GM21360 (cell line): ENCODE data around the gene SLC16A2.
"Not testable (repeated sequence)": the region's sequence is repeated elsewhere in the genome, so short reads cannot be mapped to it uniquely, and the experiment has no call there.

Source experiments
- ATAC-seq: cut with Tn5 transposase; IDR thresholded peaks from one replicate; pipeline ENCODE4 v1.9.1; 2021; ENCODE audit warnings: mild to moderate bottlenecking, moderate library complexity; ENCODE audit not compliant: unreplicated experiment

SLC16A2 gene

DNA sequence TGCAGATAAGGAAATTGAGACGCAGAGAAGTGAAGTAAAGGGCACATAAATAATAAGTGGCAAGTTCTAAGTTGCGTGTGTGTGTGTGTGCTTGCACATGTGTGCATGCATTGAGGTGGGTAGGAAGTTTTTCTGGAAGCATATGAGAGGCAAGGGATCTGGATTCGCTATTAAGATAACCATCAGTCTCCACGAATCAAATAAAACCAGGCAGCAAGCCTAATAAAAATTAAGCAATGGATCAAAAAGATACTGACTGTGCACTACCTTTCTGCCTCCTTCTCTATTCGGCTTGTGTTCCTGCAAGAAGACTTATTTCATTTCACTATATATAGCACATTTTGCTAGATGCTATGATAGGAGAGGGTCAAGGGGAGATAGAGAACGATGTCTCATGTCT, 23.8 kb downstream of the SLC16A2 start:
- no peak for ATAC-seq

DNA sequence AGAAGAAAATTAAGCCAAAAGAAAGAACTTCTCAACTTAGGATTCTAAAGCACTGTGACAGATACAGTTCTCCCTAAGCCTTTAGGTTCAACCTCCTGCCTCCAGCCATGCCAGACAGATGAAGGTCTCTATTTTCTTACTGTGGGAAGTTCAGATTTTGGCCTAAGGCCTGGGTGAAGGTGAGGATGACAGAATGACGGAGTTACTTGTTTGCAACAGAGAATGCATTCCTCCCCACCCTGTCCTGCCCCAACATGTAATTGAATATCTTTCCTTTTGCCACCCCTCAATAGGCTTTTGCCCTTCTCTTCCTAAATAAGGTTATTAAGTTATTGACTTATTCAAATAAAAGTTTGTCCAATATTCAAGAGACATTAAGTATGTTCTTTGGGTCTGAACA, 25.6 kb downstream of the SLC16A2 start:
- ATAC-seq: no peak

DNA sequence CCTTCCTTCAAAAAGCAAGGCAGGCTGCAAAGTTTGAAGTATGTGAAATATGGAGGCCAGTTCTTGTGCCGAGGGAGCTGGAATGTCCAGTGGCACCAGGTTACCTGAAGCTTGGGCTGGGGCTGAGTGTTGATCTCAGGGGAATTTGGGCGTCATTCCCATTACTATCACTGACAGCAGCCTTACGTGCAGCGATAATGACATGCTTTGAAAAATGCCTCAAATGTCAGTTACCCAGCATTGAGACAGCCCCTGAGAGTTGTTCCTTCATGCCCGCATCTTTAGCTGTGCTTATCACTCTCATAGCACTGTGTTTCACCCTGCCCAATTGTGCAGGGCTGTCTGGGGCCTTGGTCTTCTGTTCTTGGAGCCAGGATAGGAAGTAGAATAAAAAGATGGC, 27.4 kb downstream of the SLC16A2 start:
- ATAC-seq: no peak

DNA sequence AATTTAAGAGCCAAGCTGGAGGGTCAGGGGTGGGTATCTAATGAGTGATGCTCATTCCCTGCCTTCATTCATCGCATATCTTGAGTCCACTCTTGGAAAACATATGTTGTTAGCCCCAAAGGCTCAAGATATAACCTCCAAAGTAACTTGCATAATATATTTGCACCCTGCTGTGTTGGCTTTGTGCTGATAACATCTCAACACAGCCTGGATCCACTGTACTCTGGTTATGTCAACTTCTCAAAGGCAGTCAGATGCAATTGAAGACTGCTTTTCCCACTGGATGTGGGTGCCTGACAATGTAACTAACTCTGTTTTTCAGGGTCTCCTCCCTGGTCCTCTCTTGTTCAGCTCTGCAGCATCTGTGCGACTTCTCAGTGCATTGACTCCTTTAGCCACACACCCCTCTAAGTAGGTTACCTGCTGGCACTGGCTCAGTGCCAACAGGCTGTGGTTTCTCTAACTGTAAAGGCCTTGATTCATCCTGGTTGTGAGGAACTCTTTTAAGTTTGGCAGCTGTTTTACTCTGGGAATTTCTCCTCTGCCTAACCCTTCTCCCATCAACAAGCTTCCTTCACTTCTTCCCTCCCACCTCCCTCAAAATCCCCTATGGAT, 28.1 kb downstream of the SLC16A2 start:
- ATAC-seq: no peak

DNA sequence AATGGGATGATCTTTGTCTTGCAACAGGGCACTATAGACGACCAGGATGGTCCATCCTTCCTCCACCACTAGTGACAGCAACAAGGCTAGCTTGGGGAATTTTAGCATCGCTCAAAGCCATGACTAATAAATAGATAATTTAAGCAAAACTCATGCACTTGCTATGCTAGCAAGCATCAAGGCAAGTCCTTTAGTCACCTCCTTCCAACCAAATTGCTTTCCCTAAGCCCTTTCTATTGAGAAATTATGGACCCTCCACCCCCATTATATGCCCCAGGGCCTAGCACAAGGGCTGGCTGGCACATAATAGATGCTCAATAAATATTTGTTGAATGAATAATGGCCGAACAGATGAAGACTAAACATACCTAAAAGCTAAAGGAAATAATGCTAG, 28.6 kb downstream of the SLC16A2 start:
- ATAC-seq: no peak

DNA sequence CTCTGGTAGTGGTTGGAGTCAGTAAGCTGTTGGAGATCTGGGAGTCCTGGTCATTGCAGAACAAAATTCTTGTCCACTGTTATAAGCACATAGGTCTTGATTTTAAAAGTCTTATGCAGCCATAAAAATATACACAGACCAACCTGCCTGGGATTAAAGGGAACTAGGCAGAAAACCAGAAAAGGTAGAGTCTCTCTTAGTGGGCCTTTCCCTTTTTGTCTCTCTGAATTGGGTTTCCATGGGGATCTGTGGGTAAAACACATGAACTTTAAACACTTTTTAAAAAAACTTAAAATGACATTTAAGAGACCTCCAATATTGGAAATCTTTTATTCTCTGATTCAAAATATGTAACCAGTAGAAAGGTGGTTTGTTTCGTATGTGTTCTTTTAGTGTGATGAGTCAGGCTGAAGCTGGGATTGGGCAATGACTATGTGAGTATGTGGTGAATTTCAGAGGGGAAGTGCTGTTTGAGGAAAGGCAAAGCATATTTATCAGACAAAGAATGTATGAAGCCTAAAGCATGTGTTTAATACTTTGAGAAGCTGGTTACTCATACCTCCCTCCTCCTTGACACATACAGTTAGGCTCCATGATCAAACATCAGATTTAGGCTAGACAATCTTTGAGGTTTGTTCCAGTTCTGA, 29.6 kb downstream of the SLC16A2 start:
- ATAC-seq: no peak

DNA sequence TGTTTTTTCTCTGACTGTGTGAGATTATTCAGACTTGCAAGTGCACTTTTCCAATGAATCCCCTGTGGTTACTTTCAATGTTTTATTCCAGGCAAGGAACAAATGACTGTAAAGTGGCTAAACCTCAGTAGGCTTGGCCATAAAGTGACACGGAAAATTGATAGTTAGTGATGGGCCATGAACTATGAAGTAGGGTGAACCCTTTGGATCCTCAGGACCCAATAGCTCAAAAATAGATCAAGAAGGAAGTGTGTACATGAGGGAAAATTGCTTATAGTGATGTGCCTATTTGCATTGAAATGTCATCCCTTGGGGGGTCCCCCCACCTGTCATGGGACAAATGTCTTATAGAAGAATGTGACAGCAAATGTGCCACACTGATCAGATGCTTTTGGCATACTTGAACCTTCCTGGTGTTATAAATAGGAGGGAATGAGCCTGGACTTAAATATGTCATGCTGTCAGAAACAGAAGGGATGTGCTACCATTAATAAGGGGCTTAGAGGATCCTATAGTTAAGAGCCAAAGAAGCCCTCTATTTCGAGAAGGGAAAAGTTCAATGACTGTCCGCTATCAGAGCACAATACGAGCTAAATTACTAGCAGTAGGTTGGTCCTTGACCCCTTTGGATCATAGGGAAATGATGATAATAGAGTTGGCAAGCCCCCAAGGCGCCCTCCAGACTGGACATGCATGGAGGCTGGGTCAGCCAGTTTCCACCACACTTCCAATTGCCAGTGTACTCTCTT, 30.3 kb downstream of the SLC16A2 start:
- ATAC-seq: no peak

DNA sequence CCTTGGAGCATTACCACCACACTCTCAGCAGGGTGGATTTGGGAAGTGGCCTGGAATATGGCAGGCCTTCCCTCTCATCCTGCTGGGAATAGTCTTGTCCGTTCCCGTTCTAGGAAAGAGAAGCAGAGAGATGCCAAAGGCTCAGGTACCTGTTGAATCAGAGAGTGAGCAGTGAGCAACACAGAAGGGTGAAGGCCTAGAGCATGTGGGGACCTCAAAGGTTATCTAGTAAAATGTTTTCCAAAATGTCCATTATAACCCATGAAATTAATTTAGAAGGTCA, 30.8 kb downstream of the SLC16A2 start:
- ATAC-seq: no peak

DNA sequence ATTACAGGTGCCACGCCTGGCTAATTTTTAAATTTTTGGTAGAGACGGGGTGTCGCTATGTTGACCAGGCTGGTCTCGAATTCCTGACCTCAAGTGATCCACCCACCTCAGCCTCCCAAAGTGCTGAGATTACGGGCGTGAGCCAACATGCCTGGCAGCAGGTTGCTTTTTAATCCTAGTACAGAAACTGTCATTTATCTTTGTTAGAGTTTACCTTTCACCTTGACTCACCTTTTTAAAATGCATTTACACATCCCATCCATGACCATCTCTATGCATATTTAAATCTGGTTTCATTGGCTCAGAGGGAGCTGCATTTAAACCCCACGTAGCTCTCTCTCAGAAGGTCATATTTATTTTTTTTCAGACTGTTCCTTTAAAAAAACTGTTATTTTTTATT, 31.9 kb downstream of the SLC16A2 start:
- no peak for ATAC-seq

DNA sequence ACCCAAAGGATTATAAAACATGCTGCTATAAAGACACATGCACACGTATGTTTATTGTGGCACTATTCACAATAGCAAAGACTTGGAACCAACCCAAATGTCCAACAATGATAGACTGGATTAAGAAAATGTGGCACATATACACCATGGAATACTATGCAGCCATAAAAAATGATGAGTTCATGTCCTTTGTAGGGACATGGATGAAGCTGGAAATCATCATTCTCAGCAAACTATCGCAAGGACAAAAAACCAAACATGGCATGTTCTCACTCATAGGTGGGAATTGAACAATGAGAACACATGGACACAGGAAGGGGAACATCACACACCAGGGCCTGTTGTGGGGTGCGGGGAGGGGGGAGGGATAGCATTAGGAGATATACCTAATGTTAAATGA, 32.9 kb downstream of the SLC16A2 start:
- ATAC-seq: not testable (repeated sequence)

DNA sequence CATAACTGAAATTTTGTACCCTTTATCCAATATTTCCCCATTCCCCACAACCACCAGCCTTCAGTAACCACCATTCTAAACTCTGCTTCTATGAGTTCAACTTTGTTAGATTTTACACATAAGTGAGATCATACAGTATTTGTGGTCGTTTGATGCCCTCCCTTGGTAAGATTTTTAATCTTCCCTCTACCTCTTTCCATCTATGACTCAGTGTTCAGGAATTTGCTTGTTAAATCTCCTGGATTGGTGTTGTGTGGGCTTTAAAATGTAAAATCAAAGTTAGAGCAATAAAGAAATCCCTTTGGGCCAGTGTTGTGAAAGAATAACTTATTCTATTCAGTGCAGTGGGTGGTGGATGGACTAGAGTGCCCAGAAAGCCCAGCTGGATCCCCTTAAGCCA, 37.4 kb downstream of the SLC16A2 start:
- ATAC-seq: no peak

DNA sequence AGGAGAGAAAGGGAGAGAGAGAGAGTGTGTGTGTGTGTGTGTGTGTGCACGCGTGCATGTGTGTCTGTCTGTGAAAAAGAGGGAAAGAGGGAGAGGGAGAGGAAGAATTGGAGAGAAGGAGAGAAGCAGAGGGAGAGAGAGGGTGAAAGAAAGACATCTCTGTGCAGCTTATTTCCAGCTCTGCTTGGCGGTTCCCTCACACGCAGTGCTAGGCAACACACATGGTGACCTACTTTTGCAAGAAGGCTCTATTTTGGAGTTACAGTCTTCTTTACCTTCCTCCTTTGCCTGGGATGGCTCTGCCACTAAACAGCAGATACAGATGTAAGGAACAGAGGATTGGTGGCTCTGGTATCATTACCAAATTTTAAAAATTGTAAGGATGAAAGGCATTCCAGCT, 40.1 kb downstream of the SLC16A2 start:
- ATAC-seq: no peak

DNA sequence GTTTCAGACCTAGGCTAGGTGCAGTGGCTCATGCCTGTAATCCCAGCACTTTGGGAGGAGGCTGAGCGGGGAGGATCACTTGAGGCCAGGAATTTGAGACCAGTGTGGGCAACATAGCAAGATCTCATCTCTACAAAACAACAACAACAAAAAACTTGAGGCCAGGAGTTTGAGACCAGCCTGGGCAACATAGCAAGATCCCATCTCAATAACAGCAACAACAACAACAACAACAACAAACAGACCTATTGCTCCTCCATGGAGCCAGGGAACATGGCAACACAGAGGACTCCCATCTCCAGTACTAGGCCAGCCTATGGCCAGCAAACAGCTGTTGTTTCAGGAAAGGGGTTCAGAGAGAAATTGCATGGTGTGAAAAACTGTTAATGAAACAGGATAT, 43.4 kb downstream of the SLC16A2 start:
- ATAC-seq: no peak

DNA sequence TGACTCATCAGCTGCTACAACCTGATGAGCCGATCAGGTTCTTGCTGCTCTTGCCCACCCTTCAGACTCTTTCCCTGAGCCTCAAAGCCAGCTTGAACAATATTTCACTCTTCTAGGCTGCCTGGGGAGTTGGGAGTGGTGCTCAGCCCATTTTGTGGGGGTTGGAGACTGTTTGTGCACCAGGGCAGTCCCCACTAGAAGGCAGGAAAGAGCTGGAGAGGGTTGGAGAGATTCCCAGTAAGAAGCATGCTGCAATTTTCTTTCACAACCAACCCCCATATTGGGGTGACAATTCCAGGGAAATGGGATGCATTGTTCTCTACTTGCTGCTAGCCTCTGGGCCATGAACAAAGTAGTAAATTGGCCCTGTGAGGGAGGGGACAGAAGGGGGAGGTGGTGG, 44.1 kb downstream of the SLC16A2 start:
- ATAC-seq: no peak

DNA sequence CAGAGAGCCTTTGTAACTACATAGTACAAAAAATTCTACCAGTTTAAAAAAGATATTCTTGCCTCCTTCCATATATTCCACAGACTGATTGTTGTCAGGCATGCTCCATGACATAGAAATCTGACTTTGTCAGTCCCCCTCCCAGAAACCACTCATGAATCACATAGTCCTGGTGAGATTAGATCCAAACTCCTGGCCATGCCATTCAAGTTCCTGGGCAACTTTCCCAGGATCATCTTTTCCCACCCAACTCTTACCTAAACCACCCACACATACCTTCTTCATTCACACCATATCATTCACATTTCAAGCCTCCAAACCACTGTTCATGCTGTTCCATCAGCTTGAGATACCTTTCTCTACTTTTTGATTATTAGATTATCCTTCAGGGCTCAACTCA, 46.4 kb downstream of the SLC16A2 start:
- no peak for ATAC-seq

DNA sequence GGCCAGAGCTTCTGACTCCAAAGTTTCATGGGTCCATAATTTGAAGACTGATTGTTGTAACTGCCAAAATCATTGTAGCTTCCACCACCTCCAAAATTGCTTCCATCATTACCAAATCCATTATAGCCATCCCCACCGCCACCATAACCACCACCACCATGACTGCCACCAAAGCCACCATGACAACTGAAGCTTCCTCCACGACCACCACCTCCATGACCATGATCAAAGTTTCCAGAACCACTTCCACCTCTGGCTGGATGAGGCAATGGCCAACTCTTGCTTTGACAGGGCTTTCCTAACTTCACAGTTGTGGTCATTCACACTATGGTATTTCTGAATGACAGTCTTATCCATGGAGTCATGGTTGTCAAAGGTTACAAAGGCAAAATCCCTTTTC, 51.8 kb downstream of the SLC16A2 start:
- not testable (repeated sequence) for ATAC-seq

DNA sequence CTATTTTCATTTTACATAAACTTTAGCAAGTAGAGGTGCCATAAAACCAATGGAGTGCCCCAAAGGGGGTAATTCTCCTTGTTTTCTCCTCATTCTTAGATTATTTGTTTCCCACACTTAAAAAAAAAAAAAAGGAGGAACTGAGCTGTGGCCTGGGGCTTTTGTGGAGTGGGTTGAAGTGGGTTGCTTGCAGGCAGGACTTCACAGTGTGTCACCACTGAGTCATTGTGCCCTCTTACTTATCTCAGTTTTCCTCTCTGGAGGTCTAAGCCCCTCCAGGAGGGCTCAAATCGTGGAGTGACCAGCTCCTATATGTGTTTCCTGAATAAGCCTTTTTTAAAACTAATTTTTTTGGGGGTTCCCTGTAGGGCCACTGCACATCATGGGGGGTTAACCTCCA, 69.0 kb downstream of the SLC16A2 start:
- ATAC-seq: no peak

DNA sequence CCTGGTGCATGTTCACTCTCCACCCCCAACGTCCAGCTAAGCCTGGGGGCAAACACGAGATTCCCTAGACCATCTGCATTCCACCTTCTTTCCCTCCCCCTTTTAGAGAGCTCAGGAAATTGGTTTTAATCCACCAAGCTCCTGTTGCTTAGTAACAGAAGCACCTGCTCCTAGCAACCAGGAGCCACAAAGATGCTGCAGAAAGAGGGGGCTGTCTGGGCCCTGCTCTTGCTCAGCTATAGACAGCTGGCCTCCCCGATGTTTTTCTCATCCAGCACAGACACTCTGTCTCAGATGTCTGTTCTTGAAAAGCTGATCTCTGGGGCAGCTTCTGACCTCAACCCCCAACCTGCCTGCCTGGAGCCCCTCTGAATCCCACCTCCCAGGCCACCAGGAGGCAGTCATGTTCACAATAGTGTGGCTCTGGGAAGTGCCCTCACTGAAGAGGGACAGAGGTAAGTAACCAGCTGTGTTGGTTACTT, 71.5 kb downstream of the SLC16A2 start:
- ATAC-seq: no peak

DNA sequence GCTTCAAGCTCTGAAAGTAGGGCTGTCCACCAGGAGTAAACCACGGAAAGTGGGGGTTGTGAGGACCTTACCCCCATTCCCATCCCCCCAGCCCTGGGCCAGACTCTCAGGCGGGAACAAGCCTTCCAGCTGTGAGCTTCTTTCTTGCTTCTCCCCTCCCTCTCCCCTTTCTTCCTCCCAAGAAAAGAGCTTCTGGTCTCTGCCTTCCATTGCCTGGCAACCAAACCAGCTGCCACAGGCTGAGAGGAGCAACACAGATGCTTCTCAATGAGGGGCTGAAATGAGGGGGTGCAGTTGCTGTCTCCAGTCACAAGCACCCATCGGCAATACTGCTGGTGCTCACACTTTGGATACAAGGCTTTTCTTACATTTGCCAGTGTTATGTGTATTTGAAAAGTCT, 72.5 kb downstream of the SLC16A2 start:
- ATAC-seq: no peak

DNA sequence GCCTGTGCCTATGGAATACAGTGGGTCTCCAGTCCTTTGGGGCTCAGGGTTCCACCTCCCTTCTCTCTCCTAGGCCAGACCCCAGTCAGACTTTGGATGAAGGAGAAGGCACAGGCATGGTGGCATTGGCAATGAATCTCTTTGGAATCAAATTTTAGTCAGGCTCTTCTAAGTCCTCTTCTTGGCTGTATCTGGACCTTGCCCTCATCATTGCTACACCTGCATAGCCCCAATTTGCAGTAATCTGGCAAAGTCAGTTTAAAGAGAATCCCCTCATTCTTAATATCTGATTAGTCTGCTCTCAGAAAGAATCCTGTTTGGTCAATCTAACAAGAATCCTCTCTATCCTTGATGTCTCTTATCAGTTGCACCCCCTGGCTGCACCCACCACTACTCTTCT, 77.6 kb downstream of the SLC16A2 start:
- ATAC-seq: no peak

DNA sequence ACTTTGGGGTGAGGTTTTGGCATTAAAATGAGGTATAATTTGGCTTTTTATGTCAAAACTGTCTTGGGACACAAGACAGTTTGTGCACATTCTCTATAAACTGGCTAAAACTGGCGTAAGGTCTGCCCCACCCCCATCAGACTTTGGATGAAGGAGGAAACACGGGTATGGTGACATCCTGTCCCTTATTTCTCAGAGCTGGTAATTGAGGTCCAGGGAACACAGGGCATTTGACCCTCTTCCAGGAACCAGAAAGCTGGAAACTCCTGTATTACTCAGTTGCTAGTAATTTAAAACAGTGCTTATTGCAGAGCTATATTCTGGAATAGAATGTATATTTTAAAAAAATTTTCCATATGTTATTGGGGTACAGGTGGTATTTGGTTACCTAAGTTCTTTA, 78.8 kb downstream of the SLC16A2 start:
- no peak for ATAC-seq

DNA sequence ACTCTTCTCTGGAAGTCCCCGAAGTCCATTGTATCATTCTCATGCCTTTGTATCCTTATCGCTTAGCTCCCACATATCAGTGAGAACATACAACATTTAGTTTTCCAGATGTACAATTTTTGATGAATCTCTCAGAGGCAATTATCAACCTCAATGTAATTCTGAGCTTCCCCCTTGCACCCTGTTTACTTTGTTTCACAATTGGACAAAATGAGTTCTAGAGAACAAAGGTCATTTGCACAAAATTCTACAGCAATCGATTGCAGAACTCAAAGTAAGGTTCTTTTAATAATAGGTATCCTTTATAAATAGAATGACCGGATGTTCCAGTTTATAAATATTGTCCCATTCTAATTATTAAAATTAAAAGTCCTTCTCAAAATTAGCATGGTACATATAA, 79.3 kb downstream of the SLC16A2 start:
- ATAC-seq: no peak

DNA sequence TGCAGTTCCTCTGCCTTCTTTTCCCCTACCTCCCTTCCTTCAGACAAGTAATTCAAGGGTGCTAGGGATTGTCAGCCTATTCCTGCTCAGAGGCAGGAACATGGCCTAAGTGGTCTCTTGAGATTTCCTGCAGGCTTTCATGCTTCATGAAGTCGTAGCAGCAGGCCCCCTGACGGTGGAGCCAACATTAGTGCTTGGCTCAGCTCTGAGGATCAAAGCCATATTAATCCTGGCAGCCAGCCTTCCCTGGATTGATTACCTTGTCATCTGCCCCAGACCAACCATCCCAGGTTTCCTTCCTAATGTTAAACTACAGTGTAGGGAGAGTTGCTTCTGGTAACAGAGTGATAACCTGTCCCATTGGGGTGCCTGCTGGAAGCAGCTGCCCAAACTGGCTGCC, 84.1 kb downstream of the SLC16A2 start:
- no peak for ATAC-seq
